ENCODE data around the gene ALOX12.
"Not testable (repeated sequence)": the region's sequence is repeated elsewhere in the genome, so short reads cannot be mapped to it uniquely, and the experiment has no call there.

ALOX12 gene

GRCh38 chr17:6995500-6996255 is at the start of gene ALOX12:
TSS of gene ALOX12 (plus strand) at chr17:6996049. CDS start at chr17:6996118, 69 bp downstream.
- DNase-seq, result no peak

- no peak for DNase-seq
Observed at GRCh38 chr17:6947745-6948144, 48.1 kb upstream of the ALOX12 start.

GRCh38 chr17:6948562-6948961 is 47.3 kb upstream of the ALOX12 start:
- no peak for DNase-seq

- no peak for DNase-seq
Observed at GRCh38 chr17:6948976-6949375, 46.9 kb upstream of the ALOX12 start.

GRCh38 chr17:6950938-6951337 is 44.9 kb upstream of the ALOX12 start:
- DNase-seq, result not testable (repeated sequence)

- no peak for DNase-seq
Observed at GRCh38 chr17:6953689-6954088, 42.2 kb upstream of the ALOX12 start.

GRCh38 chr17:6959700-6960099 is 36.1 kb upstream of the ALOX12 start:
- no peak for DNase-seq

GRCh38 chr17:6969323-6969726 is 26.5 kb upstream of the ALOX12 start:
- DNase-seq, result no peak

- DNase-seq, result no peak
Observed at GRCh38 chr17:6970992-6971391, 24.9 kb upstream of the ALOX12 start.

GRCh38 chr17:6979440-6979839 is 16.4 kb upstream of the ALOX12 start:
- not testable (repeated sequence) for DNase-seq

GRCh38 chr17:6981426-6981825 is 14.4 kb upstream of the ALOX12 start:
- no peak for DNase-seq

- DNase-seq, result no peak
Observed at GRCh38 chr17:6985266-6985665, 10.6 kb upstream of the ALOX12 start.

GRCh38 chr17:6986676-6987075 is 9.2 kb upstream of the ALOX12 start:
- DNase-seq, result no peak

- DNase-seq, result no peak
Observed at GRCh38 chr17:6989779-6990178, 6.1 kb upstream of the ALOX12 start.

GRCh38 chr17:6993613-6994056 is 2.2 kb upstream of the ALOX12 start:
- not testable (repeated sequence) for DNase-seq

GRCh38 chr17:6994118-6994598 is 1.7 kb upstream of the ALOX12 start:
- DNase-seq, result no peak

GRCh38 chr17:6994666-6995256 is 1.1 kb upstream of the ALOX12 start:
- no peak for DNase-seq

GRCh38 chr17:6996256-6997011 is 585 bp downstream of the ALOX12 start:
- no peak for DNase-seq

- no peak for DNase-seq
Observed at GRCh38 chr17:6997171-6997570, 1.3 kb downstream of the ALOX12 start.

GRCh38 chr17:6998855-6999508 is 3.1 kb downstream of the ALOX12 start:
- DNase-seq, result no peak

- no peak for DNase-seq
Observed at GRCh38 chr17:7001318-7001961, 5.6 kb downstream of the ALOX12 start.

- no peak for DNase-seq
Observed at GRCh38 chr17:7002288-7003047, 6.6 kb downstream of the ALOX12 start.
